Astrocyte (in vitro differentiated cells and primary cell): ENCODE data around the gene RAD51B.

Source experiments
- CTCF ChIP-seq: IDR thresholded peaks from 2 replicates; pipeline ENCODE4 v1.5.1; 2011; ENCODE audit warnings: low read depth, mild to moderate bottlenecking, inconsistent platforms, low read length, moderate library complexity; ENCODE audit not compliant: insufficient read depth
- EZH2 ChIP-seq: IDR thresholded peaks from 2 replicates; pipeline ENCODE4 v1.6.1; 2012; ENCODE audit warnings: mild to moderate bottlenecking, low read length, inconsistent platforms; ENCODE audit not compliant: insufficient read depth

- TF ChIP-seq CTCF (no peak), EZH2 (no peak)
Measured at GRCh38 chr14:68569970-68570409, 750.4 kb downstream of the RAD51B start.
